IMR-90 (cell line): ENCODE results near the gene WNT7B.

ENCODE experiments used
- BHLHE40 ChIP-seq: fragments of 150-350 bp; IDR thresholded peaks from 2 replicates; pipeline ENCODE4 v1.6.1; 2016; ENCODE audit warnings: mild to moderate bottlenecking, low read depth, low read length
- CHD1 ChIP-seq: IDR thresholded peaks from 2 replicates; pipeline ENCODE4 v1.6.1; 2012; ENCODE audit warnings: low read depth, low read length, improper control_type of control experiment
- FOS ChIP-seq: fragments of 150-350 bp; IDR thresholded peaks from 2 replicates; pipeline ENCODE4 v1.6.1; 2016; ENCODE audit warnings: low read depth, low read length
- MAFK ChIP-seq: IDR thresholded peaks from 2 replicates; pipeline ENCODE4 v1.6.1; 2012; ENCODE audit warnings: low read depth, low read length, improper control_type of control experiment
- POLR2A ChIP-seq: IDR thresholded peaks from 2 replicates; pipeline ENCODE4 v1.6.1; 2012; ENCODE audit warnings: mild to moderate bottlenecking, low read depth, low read length
- RAD21 ChIP-seq: IDR thresholded peaks from 2 replicates; pipeline ENCODE4 v1.6.1; 2012; ENCODE audit warnings: low read length, improper control_type of control experiment
- SMC3 ChIP-seq: fragments of 150-350 bp; IDR thresholded peaks from 2 replicates; pipeline ENCODE4 v1.6.1; 2016; ENCODE audit warnings: low read depth, mild to moderate bottlenecking, antibody characterized with exemption, low read length, moderate library complexity
- TF ChIP-seq, protein P1 (sequence below): conservative IDR thresholded peaks from 2 replicates; pipeline ENCODE4 v1.5.1; 2012; ENCODE audit warnings: mild to moderate bottlenecking, low read depth, low read length, improper control_type of control experiment
- TF ChIP-seq, protein P2 (sequence below): fragments of 150-350 bp; IDR thresholded peaks from 2 replicates; pipeline ENCODE4 v1.6.1; 2017; ENCODE audit warnings: mild to moderate bottlenecking, antibody characterized with exemption, low read length, low read depth
- TF ChIP-seq, protein P3 (sequence below): fragments of 150-350 bp; IDR thresholded peaks from 2 replicates; pipeline ENCODE4 v1.6.1; 2016; ENCODE audit warnings: low read depth, mild to moderate bottlenecking, low read length, moderate library complexity, borderline replicate concordance

DNA sequence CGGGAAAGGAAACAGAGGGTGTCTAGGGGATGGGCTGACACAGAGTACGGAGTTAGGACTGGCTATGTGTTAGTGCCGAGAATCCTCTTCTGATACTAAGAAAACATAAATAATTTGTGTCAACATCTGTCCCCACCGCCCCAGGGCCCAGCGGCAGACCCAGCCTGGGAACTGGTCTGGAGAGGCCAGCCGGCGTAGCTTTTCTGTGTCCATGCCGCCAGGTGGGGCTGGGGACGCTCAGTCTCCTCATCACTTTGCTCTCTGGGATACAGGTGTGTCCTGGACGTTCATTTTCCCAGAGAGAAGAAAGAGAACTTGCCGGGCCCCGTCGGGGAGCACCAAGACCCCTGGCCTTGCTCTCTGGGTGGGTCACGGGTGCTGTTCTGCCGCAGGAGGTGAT, 54.7 kb downstream of the WNT7B start:
- TF ChIP-seq POLR2A: no peak
- no peak for TF ChIP-seq BHLHE40
- TF ChIP-seq, protein P1, sequence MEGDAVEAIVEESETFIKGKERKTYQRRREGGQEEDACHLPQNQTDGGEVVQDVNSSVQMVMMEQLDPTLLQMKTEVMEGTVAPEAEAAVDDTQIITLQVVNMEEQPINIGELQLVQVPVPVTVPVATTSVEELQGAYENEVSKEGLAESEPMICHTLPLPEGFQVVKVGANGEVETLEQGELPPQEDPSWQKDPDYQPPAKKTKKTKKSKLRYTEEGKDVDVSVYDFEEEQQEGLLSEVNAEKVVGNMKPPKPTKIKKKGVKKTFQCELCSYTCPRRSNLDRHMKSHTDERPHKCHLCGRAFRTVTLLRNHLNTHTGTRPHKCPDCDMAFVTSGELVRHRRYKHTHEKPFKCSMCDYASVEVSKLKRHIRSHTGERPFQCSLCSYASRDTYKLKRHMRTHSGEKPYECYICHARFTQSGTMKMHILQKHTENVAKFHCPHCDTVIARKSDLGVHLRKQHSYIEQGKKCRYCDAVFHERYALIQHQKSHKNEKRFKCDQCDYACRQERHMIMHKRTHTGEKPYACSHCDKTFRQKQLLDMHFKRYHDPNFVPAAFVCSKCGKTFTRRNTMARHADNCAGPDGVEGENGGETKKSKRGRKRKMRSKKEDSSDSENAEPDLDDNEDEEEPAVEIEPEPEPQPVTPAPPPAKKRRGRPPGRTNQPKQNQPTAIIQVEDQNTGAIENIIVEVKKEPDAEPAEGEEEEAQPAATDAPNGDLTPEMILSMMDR: no peak
- TF ChIP-seq, protein P2, sequence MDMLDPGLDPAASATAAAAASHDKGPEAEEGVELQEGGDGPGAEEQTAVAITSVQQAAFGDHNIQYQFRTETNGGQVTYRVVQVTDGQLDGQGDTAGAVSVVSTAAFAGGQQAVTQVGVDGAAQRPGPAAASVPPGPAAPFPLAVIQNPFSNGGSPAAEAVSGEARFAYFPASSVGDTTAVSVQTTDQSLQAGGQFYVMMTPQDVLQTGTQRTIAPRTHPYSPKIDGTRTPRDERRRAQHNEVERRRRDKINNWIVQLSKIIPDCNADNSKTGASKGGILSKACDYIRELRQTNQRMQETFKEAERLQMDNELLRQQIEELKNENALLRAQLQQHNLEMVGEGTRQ: no peak
- TF ChIP-seq, protein P3, sequence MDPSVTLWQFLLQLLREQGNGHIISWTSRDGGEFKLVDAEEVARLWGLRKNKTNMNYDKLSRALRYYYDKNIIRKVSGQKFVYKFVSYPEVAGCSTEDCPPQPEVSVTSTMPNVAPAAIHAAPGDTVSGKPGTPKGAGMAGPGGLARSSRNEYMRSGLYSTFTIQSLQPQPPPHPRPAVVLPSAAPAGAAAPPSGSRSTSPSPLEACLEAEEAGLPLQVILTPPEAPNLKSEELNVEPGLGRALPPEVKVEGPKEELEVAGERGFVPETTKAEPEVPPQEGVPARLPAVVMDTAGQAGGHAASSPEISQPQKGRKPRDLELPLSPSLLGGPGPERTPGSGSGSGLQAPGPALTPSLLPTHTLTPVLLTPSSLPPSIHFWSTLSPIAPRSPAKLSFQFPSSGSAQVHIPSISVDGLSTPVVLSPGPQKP: no peak
- TF ChIP-seq RAD21: no peak
- TF ChIP-seq SMC3: no peak
- no peak for TF ChIP-seq CHD1
- TF ChIP-seq FOS: no peak
- no peak for TF ChIP-seq MAFK
